Measurements from ENCODE around the gene SLC22A4. TPM values are rescaled to one million over a fixed set of nuclear protein-coding genes. Genes with fewer than 3 reads are reported as not detected.

SLC22A4 gene
- total RNA-seq, 1 donor from 2014 or later: 0.75 TPM

DNA sequence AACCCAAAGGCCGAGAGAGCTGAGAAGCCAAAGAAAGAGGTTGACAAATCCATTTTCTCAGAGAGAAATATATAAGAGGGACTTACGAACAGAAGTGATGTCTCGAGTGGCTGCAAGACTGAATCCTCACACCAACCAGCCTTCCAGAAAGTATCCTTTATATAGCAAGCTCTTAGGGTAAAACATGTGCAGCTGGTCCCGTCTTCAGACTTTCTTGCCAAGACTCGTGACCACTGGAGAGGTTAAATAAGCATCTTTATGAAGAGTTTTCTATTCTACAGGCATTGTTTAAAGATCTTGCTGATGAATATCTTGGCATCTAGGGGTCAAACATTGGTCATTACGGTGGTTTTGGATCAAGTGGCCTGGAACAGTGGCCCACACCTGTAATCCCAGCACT is 16.9 kb upstream of the SLC22A4 start:
- no peak overlapping the region for H3K4me3 ChIP-seq (ENCODE audit: low read depth, low read length)
- TF ChIP-seq, protein P1, sequence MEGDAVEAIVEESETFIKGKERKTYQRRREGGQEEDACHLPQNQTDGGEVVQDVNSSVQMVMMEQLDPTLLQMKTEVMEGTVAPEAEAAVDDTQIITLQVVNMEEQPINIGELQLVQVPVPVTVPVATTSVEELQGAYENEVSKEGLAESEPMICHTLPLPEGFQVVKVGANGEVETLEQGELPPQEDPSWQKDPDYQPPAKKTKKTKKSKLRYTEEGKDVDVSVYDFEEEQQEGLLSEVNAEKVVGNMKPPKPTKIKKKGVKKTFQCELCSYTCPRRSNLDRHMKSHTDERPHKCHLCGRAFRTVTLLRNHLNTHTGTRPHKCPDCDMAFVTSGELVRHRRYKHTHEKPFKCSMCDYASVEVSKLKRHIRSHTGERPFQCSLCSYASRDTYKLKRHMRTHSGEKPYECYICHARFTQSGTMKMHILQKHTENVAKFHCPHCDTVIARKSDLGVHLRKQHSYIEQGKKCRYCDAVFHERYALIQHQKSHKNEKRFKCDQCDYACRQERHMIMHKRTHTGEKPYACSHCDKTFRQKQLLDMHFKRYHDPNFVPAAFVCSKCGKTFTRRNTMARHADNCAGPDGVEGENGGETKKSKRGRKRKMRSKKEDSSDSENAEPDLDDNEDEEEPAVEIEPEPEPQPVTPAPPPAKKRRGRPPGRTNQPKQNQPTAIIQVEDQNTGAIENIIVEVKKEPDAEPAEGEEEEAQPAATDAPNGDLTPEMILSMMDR (conservative IDR thresholded peaks at IDR 0.05; ENCODE audit: low read depth, low read length): no peak
- no peak for DNase-seq (ENCODE audit: low read depth)

DNA sequence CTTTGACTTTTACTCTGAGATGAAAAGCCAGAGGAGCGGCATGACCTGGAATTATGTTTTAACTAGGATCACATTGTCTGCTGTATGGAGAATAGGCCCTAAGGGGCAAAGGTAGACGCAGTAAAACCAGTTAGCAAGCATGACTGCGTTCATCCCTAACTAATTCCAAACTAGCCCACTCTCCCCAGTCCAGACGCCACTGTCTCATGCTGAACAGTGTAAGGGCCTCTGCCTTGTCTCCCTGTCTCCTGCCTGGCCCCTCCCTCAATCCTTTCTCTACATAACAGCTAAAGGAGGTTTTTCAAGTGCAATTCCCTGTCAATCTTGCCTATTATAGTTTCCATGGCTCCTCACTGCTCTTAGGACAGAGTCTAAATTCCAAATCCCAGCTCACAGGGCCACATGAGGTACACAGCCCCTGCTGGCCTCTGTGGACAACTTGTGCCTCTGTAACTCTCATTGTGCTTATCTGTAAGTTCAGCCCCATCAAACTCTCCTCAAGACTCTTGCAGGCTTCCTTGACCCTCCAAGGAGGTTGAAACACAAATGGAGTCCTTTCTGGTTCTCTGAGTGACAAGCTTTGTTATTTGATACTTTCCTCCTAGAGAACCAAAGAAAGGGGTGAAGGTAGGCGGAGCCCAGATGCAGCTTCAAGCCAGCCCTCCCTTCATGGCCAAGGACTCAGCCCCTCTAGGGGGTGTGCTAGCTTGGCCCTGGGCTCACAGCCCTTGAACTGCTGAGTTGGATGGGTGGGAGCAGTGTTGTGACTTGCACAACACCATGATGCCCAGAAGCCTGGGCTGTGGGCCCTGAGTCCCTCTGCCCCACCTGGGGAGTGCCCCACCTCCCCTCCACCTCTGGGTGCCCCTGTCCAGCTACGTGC is 16.0 kb upstream of the SLC22A4 start:
- no peak overlapping the region for H3K4me3 ChIP-seq (ENCODE audit: low read depth, low read length)
- no peak for DNase-seq (ENCODE audit: low read depth)
- TF ChIP-seq, protein P1 (conservative IDR thresholded peaks at IDR 0.05; ENCODE audit: low read depth, low read length): no peak

DNA sequence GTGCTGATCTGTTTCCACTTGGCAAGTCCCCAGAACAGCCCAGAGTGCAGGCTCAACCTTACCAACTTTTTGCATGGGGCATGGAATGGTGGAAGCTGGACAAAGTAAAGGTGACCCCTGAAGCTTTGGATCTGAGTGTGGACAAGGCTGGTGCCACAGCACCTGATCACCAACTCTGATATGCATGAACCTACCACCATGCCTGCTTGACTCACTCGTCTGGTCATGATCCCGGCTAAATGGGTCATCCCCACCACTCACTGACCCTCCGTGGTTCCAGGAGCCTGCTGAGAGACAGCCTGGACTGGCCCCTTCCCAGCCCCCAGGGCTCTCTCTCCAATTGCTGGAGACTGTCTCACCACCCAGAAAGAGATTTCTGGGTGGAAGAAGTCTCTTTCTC is 14.4 kb upstream of the SLC22A4 start:
- TF ChIP-seq, protein P1 (conservative IDR thresholded peaks at IDR 0.05; ENCODE audit: low read depth, low read length): no peak
- no peak overlapping the region for H3K4me3 ChIP-seq (ENCODE audit: low read depth, low read length)
- no peak for DNase-seq (ENCODE audit: low read depth)

DNA sequence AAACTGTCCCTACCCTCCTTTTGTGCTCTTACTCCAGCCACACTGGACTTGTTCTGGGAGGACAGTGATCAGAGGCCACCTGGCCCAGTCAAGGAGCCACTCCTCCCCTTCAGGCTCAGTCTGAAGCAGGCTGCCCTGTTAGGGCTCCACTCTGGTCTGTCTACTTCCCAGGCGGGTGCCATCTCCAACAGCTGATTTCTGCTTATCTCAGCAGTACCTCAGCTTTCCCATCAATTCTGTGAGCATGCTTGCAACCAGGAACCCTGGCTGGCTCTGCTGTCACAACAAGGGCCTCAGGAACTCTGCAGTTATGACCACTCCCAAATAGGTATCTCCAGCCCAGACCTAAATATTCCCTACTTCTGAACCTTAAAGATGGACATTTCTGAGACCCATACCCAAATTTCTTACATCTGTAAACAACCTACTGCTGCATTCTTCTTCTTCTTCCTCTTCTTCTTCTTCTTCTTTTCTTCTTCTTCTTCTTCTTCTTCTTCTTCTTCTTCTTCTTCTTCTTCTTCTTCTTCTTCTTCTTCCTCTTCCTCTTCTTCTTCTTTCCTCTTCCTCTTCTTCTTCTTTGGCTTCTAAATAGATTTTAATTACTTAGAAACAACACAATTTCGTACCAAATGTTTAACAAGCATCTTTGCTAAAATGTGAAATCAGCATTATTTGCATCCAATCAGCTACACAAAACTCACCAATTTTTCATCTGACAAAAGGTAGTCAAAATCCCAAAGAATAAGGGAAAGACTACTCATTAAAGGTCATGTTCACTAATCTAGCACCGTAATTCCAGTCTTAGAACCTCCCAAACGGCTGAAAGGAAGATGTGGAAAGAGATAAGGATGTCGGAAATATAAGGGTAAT is 13.6 kb upstream of the SLC22A4 start:
- no peak for DNase-seq (ENCODE audit: low read depth)
- H3K4me3 ChIP-seq (ENCODE audit: low read depth, low read length): no peak overlapping the region
- TF ChIP-seq, protein P1 (conservative IDR thresholded peaks at IDR 0.05; ENCODE audit: low read depth, low read length): no peak

DNA sequence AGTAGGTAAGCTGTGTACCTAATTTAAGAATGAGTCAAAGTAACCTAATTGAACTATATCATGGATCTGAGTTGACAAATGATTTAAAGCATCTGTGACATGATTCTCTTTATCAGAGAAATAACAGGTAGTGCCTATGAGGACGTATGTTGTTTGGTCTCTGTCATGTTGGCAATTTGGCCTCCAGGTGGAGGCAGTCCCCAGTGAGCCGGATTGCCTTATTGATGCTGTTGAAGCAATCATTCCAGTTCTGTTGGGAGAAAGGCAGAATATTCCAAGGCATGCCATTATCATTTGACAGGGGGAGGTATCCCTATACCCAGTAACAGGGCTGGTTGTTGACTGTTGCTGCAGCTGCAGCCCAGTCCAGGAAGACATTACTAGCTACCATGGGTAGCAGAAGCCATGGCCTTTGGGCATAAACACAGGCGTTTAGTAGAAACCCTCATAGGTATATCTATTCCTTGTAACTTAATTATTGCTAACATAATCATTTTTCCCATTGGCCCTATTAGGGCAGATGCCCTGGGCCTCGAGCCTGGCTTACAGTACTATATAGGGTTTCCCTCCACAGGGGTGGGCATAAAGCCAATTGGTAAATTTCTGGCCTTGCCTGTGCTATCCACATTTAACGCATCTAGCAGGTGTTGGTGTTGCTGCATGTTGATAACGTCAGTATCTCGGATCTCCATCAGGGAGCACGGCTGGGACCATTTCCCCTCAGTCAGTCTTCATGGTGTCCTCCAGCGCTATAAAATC is 12.2 kb upstream of the SLC22A4 start:
- DNase-seq (ENCODE audit: low read depth): no peak
- no peak overlapping the region for H3K4me3 ChIP-seq (ENCODE audit: low read depth, low read length)
- TF ChIP-seq, protein P1 (conservative IDR thresholded peaks at IDR 0.05; ENCODE audit: low read depth, low read length): peak; percentile 16

DNA sequence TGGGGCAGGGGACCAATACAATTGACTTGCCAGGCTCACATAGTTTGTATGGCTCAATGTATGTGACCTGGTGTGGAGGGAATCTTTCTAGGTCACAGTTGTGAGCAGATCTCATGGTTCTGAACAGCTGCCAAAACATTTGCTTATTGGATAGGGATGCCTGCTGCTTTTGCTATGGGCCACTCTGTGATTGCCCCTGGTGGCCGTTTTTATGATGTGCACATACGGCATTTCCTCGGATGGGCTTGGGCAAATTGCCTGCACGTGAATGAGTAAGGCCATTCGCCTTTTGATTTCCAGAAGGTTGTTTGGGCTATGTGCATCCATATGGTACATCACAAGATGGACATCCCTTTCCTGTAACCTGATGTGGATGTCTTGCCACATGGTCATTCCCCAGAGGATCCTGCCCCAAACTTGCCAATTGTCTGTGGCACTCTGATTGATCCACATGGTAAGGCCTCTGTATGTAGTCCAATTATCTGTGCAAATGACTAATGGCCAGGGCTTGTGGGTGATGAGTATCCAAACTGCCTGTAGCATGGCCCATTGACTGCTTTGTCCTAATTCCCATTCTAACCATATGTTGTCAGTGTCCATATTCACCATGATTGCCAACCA is 10.7 kb upstream of the SLC22A4 start:
- TF ChIP-seq, protein P1 (conservative IDR thresholded peaks at IDR 0.05; ENCODE audit: low read depth, low read length): peak; percentile 73
- DNase-seq (ENCODE audit: low read depth): no peak
- no peak overlapping the region for H3K4me3 ChIP-seq (ENCODE audit: low read depth, low read length)
